ENCODE results near the gene XPO6.

Gene XPO6, protein sequence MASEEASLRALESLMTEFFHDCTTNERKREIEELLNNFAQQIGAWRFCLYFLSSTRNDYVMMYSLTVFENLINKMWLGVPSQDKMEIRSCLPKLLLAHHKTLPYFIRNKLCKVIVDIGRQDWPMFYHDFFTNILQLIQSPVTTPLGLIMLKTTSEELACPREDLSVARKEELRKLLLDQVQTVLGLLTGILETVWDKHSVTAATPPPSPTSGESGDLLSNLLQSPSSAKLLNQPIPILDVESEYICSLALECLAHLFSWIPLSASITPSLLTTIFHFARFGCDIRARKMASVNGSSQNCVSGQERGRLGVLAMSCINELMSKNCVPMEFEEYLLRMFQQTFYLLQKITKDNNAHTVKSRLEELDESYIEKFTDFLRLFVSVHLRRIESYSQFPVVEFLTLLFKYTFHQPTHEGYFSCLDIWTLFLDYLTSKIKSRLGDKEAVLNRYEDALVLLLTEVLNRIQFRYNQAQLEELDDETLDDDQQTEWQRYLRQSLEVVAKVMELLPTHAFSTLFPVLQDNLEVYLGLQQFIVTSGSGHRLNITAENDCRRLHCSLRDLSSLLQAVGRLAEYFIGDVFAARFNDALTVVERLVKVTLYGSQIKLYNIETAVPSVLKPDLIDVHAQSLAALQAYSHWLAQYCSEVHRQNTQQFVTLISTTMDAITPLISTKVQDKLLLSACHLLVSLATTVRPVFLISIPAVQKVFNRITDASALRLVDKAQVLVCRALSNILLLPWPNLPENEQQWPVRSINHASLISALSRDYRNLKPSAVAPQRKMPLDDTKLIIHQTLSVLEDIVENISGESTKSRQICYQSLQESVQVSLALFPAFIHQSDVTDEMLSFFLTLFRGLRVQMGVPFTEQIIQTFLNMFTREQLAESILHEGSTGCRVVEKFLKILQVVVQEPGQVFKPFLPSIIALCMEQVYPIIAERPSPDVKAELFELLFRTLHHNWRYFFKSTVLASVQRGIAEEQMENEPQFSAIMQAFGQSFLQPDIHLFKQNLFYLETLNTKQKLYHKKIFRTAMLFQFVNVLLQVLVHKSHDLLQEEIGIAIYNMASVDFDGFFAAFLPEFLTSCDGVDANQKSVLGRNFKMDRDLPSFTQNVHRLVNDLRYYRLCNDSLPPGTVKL

GRCh38 chr16:28211758-28212531 is at the start of gene XPO6:
Gene XPO6 (minus strand): TSS chr16:28211965. CDS start chr16:28211368, 597 bp downstream.
- TF ChIP-seq CTCF (IDR thresholded peaks at IDR 0.05; ENCODE audit: extremely low read depth, insufficient read depth, missing control alignments), result no peak
- peak; percentile 97 for DNase-seq (ENCODE audit: low spot score)
- in situ Hi-C loops (cut with MboI; ENCODE audit: low pct_unique_long_range_greater_than_20kb, low sequenced_read_pairs, unreplicated experiment), result no loop called here

GRCh38 chr16:28260193-28260592 is 48.4 kb upstream of the XPO6 start:
- no peak for DNase-seq (ENCODE audit: low spot score)
- TF ChIP-seq CTCF (IDR thresholded peaks at IDR 0.05; ENCODE audit: extremely low read depth, insufficient read depth, missing control alignments), result no peak
- in situ Hi-C loops (cut with MboI; ENCODE audit: low pct_unique_long_range_greater_than_20kb, low sequenced_read_pairs, unreplicated experiment), result no loop called here

- DNase-seq (ENCODE audit: low spot score), result no peak
- TF ChIP-seq CTCF (IDR thresholded peaks at IDR 0.05; ENCODE audit: extremely low read depth, insufficient read depth, missing control alignments), result no peak
- in situ Hi-C loops (cut with MboI; ENCODE audit: low pct_unique_long_range_greater_than_20kb, low sequenced_read_pairs, unreplicated experiment), result no loop called here
Measured at GRCh38 chr16:28259781-28260150, 48.0 kb upstream of the XPO6 start.

- no peak for TF ChIP-seq CTCF (IDR thresholded peaks at IDR 0.05; ENCODE audit: extremely low read depth, insufficient read depth, missing control alignments)
- in situ Hi-C loops (cut with MboI; ENCODE audit: low pct_unique_long_range_greater_than_20kb, low sequenced_read_pairs, unreplicated experiment), result no loop called here
- no peak for DNase-seq (ENCODE audit: low spot score)
Measured at GRCh38 chr16:28259091-28259780, 47.5 kb upstream of the XPO6 start.

DNA sequence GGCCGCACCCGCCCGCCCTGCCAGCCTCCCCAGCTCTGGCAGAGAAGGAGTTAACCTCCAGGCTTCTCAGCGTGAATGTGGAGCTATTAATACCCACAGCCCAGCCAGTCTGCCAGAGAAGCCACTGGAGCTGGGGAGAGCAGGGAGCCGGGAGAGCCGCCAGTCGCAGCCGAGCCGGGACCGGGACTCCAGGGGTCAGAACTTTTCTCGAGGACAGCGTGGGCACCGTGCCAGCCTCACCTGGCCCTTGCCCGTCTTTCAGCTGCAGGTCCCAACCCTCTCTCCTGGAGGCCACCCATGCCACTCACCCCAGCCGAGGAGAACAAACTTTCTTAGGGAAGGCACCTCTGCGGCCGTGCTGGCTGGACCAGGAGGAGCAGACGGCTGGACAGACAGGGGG is 46.8 kb upstream of the XPO6 start:
- in situ Hi-C loops (cut with MboI; ENCODE audit: low pct_unique_long_range_greater_than_20kb, low sequenced_read_pairs, unreplicated experiment), result no loop called here
- TF ChIP-seq CTCF (IDR thresholded peaks at IDR 0.05; ENCODE audit: extremely low read depth, insufficient read depth, missing control alignments), result no peak
- no peak for DNase-seq (ENCODE audit: low spot score)

All from GM13977 (cell line).